Measurements from ENCODE around the gene KCNK1.

Gene KCNK1

GRCh38 chr1:233656687-233657086 is 42.8 kb downstream of the KCNK1 start:
- no peak for TF ChIP-seq CTCF (IDR thresholded peaks at IDR 0.05; ENCODE audit: borderline replicate concordance, insufficient read depth, low read depth, low read length)

GRCh38 chr1:233657466-233657865 is 43.6 kb downstream of the KCNK1 start:
- no peak for TF ChIP-seq CTCF (IDR thresholded peaks at IDR 0.05; ENCODE audit: borderline replicate concordance, insufficient read depth, low read depth, low read length)
- H3K4me3 ChIP-seq (ENCODE audit: low read depth, low read length), result no peak overlapping the region

More at GRCh38 chr1:233656687-233657086, 42.8 kb downstream of the KCNK1 start:
- no peak overlapping the region for H3K4me3 ChIP-seq (ENCODE audit: low read depth, low read length)

- H3K4me3 ChIP-seq (ENCODE audit: low read depth, low read length), result no peak overlapping the region
- TF ChIP-seq CTCF (IDR thresholded peaks at IDR 0.05; ENCODE audit: borderline replicate concordance, insufficient read depth, low read depth, low read length), result no peak
These were observed 45.6 kb downstream of the KCNK1 start for GRCh38 chr1:233659495-233659894.

- no peak overlapping the region for H3K4me3 ChIP-seq (ENCODE audit: low read depth, low read length)
- TF ChIP-seq CTCF (IDR thresholded peaks at IDR 0.05; ENCODE audit: borderline replicate concordance, insufficient read depth, low read depth, low read length), result no peak
These were observed 47.7 kb downstream of the KCNK1 start for GRCh38 chr1:233661376-233662159.

- TF ChIP-seq CTCF (IDR thresholded peaks at IDR 0.05; ENCODE audit: borderline replicate concordance, insufficient read depth, low read depth, low read length), result no peak
- H3K4me3 ChIP-seq (ENCODE audit: low read depth, low read length), result no peak overlapping the region
These were observed 48.8 kb downstream of the KCNK1 start for GRCh38 chr1:233662575-233663304.

- no peak for TF ChIP-seq CTCF (IDR thresholded peaks at IDR 0.05; ENCODE audit: borderline replicate concordance, insufficient read depth, low read depth, low read length)
- no peak overlapping the region for H3K4me3 ChIP-seq (ENCODE audit: low read depth, low read length)
These were observed 50.3 kb downstream of the KCNK1 start for GRCh38 chr1:233664253-233664652.

All from GM12875 (cell line).